GM12878 (cell line): ENCODE measurements around the gene CXXC1. TPM values are rescaled to one million over a fixed set of nuclear protein-coding genes. Genes with fewer than 3 reads are reported as not detected.
A peak's percentile ranks its signal among the peaks of the same experiment; 100 is the strongest.

Experiments
- BACH1 ChIP-seq: fragments of 450-650 bp; IDR thresholded peaks from 2 replicates; pipeline ENCODE4 v1.6.1; 2017; ENCODE audit warnings: mild to moderate bottlenecking, borderline replicate concordance
- BCL3 ChIP-seq: IDR thresholded peaks from 2 replicates; pipeline ENCODE4 v1.6.1; 2011; ENCODE audit warnings: borderline replicate concordance, low read depth, mild to moderate bottlenecking, moderate library complexity, low read length; ENCODE audit not compliant: insufficient read depth, poor library complexity, severe bottlenecking
- CBFB ChIP-seq: IDR thresholded peaks from 2 replicates; pipeline ENCODE4 v1.6.1; 2016; ENCODE audit warnings: antibody characterized with exemption, low read depth
- CEBPB ChIP-seq, 2 experiments: fragments of 150-350 bp in 1 of 2; IDR thresholded peaks; 2 replicates each; pipeline ENCODE4 v1.6.1; 2012 to 2014; ENCODE audit warnings: low read depth in 2 of 2, low read length in 2 of 2, borderline replicate concordance in 1 of 2, inconsistent platforms in 1 of 2
- CHD4 ChIP-seq: fragments of 200-600 bp; sonication (generic); IDR thresholded peaks from 2 replicates; pipeline ENCODE4 v1.6.1; 2016; ENCODE audit warnings: mild to moderate bottlenecking
- CREB1 ChIP-seq: IDR thresholded peaks from 2 replicates; pipeline ENCODE4 v1.6.1; 2012; ENCODE audit warnings: low read depth, mild to moderate bottlenecking, inconsistent platforms
- CREM ChIP-seq: IDR thresholded peaks from 2 replicates; pipeline ENCODE4 v1.6.1; 2014; ENCODE audit warnings: antibody characterized with exemption, low read depth
- MEF2A ChIP-seq: IDR thresholded peaks from 2 replicates; pipeline ENCODE4 v1.6.1; 2011; ENCODE audit warnings: low read depth, mild to moderate bottlenecking, low read length, moderate library complexity; ENCODE audit not compliant: insufficient read depth
- NR2C1 ChIP-seq: fragments of 450-650 bp; IDR thresholded peaks from 2 replicates; pipeline ENCODE4 v1.6.1; 2017; ENCODE audit warnings: antibody characterized with exemption, mild to moderate bottlenecking, moderate library complexity
- PKNOX1 ChIP-seq: fragments of 450-650 bp; IDR thresholded peaks from 2 replicates; pipeline ENCODE4 v1.6.1; 2016; ENCODE audit warnings: mild to moderate bottlenecking
- SKIL ChIP-seq: fragments of 450-650 bp; IDR thresholded peaks from 2 replicates; pipeline ENCODE4 v1.6.1; 2017; ENCODE audit warnings: mild to moderate bottlenecking, low read depth, inconsistent platforms; ENCODE audit not compliant: poor library complexity, severe bottlenecking
- SP1 ChIP-seq: IDR thresholded peaks from one replicate; pipeline ENCODE4 v1.6.1; 2011; ENCODE audit warnings: low read depth, low read length
- SREBF2 ChIP-seq: IDR thresholded peaks from 2 replicates; pipeline ENCODE4 v1.6.1; 2012; ENCODE audit warnings: mild to moderate bottlenecking, low read length
- STAT3 ChIP-seq: IDR thresholded peaks from 2 replicates; pipeline ENCODE4 v1.6.1; 2011; ENCODE audit warnings: low read depth, low read length, improper control_type of control experiment
- TARDBP ChIP-seq: IDR thresholded peaks from 2 replicates; pipeline ENCODE4 v1.6.1; 2016; ENCODE audit warnings: borderline replicate concordance
- ZNF622 ChIP-seq: fragments of 450-650 bp; IDR thresholded peaks from 2 replicates; pipeline ENCODE4 v1.6.1; 2017; ENCODE audit warnings: mild to moderate bottlenecking, inconsistent platforms
- polyA plus RNA-seq, 11 experiments: library from polyadenylated mRNA; depleted of rRNA in 4 of 11; unstranded in 6 of 11; stranded (reverse) in 5 of 11; fragments of >200 nt; fragmentation: Nextera tagmentation in 4 of 11; fragmentation: Illumina TruSeq in 1 of 11; extraction: Ambion mirVana in 4 of 11; extraction: Trizol in 1 of 11; gene quantifications; 1 replicate in 1 of 11; 2 replicates in 10 of 11; pipeline versions ENCODE4 v1.2.1 to v1.2.3, GENCODE V29; 2011 to 2016; ENCODE audit warnings: inconsistent platforms in 2 of 11, missing spikeins in 2 of 11, low read depth in 1 of 11
- total RNA-seq, 4 experiments: library from RNA; depleted of rRNA in 3 of 4; stranded (reverse); fragments of >200 nt in 3 of 4; fragmentation: Illumina TruSeq in 1 of 4; extraction: Trizol in 1 of 4; gene quantifications; 2 replicates each; pipeline versions ENCODE4 v1.2.1 to v1.2.3, GENCODE V29; 2013 to 2021

CXXC1 gene
- total and polyA plus RNA-seq, 10 of the 15 experiments (the other 5 are each of a cell fraction or from before 2014, with no cell fraction given): 9.2 to 180 (median 93.8) TPM

GRCh38 chr18:50315100-50315871, 27.8 kb upstream of the CXXC1 start (continued):
- TF ChIP-seq CHD4 (0 out of 2 replicates have a peak, but pooled peaks have one; percentile 31), PKNOX1 (peak; percentile 82), CEBPB (IDR thresholded peaks at IDR 0.05; ENCODE audit: borderline replicate concordance in 1 of 2, low read depth in 2 of 2, low read length in 2 of 2) (no peak), BACH1 (peak; percentile 63; the same call in 1 of the 2 replicates), ZNF622 (no peak), CREB1 (0 out of 2 replicates have a peak, but pooled peaks have one; percentile 32), MEF2A (peak; percentile 78), CREM (peak; percentile 74), CBFB (peak; percentile 86), STAT3 (0 out of 2 replicates have a peak, but pooled peaks have one; percentile 45), NR2C1 (no peak; the same call in 1 of the 2 replicates), BCL3 (peak; percentile 49), SP1 (peak; percentile 64), SREBF2 (no peak), SKIL (peak; percentile 78), TARDBP (0 out of 2 replicates have a peak, but pooled peaks have one; percentile 59)
